Psoas muscle (tissue), 8 donors: ENCODE results near the gene PLCG2. TPM values are rescaled to one million over a fixed set of nuclear protein-coding genes. Genes with fewer than 3 reads are reported as not detected.

ENCODE experiments used
- ATAC-seq, 4 donors: fragments of 200-7000 bp; cut with Tn5 transposase; one replicate each; pipeline ENCODE4 v1.9.1; 2020; ENCODE audit warnings: moderate library complexity in 3 of 4, mild to moderate bottlenecking in 2 of 4
- DNase-seq, 2 donors: peaks; one replicate each; pipeline ENCODE4 v3.0.0-alpha.2; 2020
- H3K27ac ChIP-seq: fragments of 200-600 bp; one replicate; pipeline ENCODE4 v1.8.0; 2022
- H3K27me3 ChIP-seq, 3 donors: fragments of 200-600 bp in 1 of 3; one replicate each; pipeline versions ENCODE4 v1.6.1 to v1.8.0; 2013 to 2022; ENCODE audit warnings: low read length in 2 of 3, mild to moderate bottlenecking in 2 of 3, moderate library complexity in 1 of 3; ENCODE audit not compliant: insufficient read depth in 3 of 3
- H3K36me3 ChIP-seq, 2 donors: fragments of 200-600 bp in 1 of 2; one replicate each; pipeline versions ENCODE4 v1.6.1 to v1.8.0; 2013 to 2022; ENCODE audit warnings: low read depth in 1 of 2, mild to moderate bottlenecking in 1 of 2, moderate library complexity in 1 of 2; ENCODE audit not compliant: insufficient read depth in 1 of 2
- H3K4me1 ChIP-seq: fragments of 200-600 bp; one replicate; pipeline ENCODE4 v1.8.0; 2022
- H3K4me3 ChIP-seq: fragments of 200-600 bp; one replicate; pipeline ENCODE4 v1.8.0; 2022; ENCODE audit warnings: mild to moderate bottlenecking
- H3K9me3 ChIP-seq: fragments of 200-600 bp; one replicate; pipeline ENCODE4 v1.8.0; 2022
- WGBS, 3 donors: extraction: QIAGEN DNeasy Blood & Tissue Kit; methylation state at CpG; one replicate each; pipeline versions ENCODE4 v1.1.6 to v1.1.7; 2013; 5-methylcytosine and 5-hydroxymethylcytosine counted together
- intact Hi-C, 2 donors: fragments of 100-400 bp; cut with DNase I; formaldehyde crosslinking; loops; one replicate each; pipeline versions ENCODE4 v1.11.0 to v1.14.2; 2022
- polyA plus RNA-seq, 3 donors: library from polyadenylated mRNA; stranded (reverse); fragments of 200-250 nt; gene quantifications; one replicate each; pipeline ENCODE4 v1.2.3, GENCODE V29; 2013
- total RNA-seq, 4 donors: library from RNA; stranded (reverse); fragmentation: NEBNext Ultra II Directional in 2 of 4; extraction: Animal tissue kit (Norgen Biotek cat#: 25700) in 2 of 4; gene quantifications; one replicate each; pipeline versions ENCODE4 v1.2.1 to v1.2.4, GENCODE V29; 2021 to 2023
- TF ChIP-seq, protein P1 (sequence below): fragments of 200-600 bp; IDR thresholded peaks from one replicate; pipeline ENCODE4 v1.8.0; 2022; ENCODE audit warnings: antibody characterized with exemption
- donor health status: healthy with polysubstance abuse.
- donor health status: DM: no; HTN: no; CAD: no; lungs with moderate emphysema.
- donor health status: Bipolar disorder and iron deficiency.
- donor health status: healthy.
- donor health status: DM: yes; HTN: yes; CAD: no.
- donor health status: DM: no; HTN: no; CAD: no.
- donor health status: DM: no; HTN: no; CAD: no.
- donor health status: DM: yes; HTN: yes; CAD: no.

The PLCG2 gene
- total and polyA plus RNA-seq, 7 donors: 0.96 to 4.8 (median 2.5) TPM

DNA sequence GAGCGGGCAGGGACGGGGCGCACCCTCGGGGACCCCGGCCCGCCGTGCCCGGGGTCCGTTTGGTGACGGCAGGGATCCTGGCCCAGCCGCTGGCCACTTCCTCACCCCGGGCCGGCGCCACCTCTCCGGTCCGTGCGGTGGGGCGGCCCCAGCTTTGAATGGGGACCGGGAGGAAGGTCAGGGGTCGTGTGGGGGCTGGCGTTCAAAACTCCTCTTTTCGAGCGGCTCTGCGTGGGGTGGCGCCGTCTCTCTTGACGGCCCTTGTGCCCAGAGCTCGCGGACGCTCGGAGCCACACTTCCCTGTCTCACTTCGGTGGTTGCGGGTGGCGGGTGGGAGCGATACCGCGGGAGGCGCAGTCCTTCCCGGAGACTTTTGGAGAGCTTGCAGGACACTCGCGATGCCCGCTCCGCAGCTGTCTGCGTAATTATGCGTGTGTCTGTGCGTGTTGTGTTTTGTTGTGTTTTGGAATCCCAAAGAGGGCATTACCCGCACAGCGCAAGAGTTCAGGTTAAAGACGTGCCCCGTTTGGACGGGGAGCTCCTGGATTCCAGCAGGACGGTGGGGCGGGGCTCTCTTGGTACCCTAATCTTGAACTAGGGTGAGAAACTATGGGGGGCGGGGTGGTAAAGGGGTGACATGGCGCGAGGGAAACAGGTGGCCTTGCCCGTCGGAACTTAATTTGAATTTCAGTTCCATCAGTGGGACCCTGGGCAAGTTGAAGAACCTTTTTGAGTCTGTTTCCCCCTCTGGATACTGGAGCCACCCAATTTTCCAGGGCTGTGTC lies 637 bp downstream of the PLCG2 start:
- H3K27me3 ChIP-seq: peaks cover 0 to 29% (median 12%) of the 10 kb centered on the region in 3 donors
- intact Hi-C loops: no loop called here
- H3K9me3 ChIP-seq: no peaks in the 10 kb centered on the region
- H3K4me1 ChIP-seq: no peaks in the 10 kb centered on the region
- no peaks in the 10 kb centered on the region for H3K36me3 ChIP-seq
- ATAC-seq (peak in 1 of 4 donors; percentile 33), DNase-seq (peak; percentile 30 to 61)
- peak overlapping the region; percentile 65 for H3K4me3 ChIP-seq
- H3K27ac ChIP-seq: no peak overlapping the region
- 2 to 4% (median 3%) methylated on average over 39 to 58 of the region's 58 CpGs for WGBS, 3 donors
- TF ChIP-seq, protein P1, sequence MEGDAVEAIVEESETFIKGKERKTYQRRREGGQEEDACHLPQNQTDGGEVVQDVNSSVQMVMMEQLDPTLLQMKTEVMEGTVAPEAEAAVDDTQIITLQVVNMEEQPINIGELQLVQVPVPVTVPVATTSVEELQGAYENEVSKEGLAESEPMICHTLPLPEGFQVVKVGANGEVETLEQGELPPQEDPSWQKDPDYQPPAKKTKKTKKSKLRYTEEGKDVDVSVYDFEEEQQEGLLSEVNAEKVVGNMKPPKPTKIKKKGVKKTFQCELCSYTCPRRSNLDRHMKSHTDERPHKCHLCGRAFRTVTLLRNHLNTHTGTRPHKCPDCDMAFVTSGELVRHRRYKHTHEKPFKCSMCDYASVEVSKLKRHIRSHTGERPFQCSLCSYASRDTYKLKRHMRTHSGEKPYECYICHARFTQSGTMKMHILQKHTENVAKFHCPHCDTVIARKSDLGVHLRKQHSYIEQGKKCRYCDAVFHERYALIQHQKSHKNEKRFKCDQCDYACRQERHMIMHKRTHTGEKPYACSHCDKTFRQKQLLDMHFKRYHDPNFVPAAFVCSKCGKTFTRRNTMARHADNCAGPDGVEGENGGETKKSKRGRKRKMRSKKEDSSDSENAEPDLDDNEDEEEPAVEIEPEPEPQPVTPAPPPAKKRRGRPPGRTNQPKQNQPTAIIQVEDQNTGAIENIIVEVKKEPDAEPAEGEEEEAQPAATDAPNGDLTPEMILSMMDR: no peak

DNA sequence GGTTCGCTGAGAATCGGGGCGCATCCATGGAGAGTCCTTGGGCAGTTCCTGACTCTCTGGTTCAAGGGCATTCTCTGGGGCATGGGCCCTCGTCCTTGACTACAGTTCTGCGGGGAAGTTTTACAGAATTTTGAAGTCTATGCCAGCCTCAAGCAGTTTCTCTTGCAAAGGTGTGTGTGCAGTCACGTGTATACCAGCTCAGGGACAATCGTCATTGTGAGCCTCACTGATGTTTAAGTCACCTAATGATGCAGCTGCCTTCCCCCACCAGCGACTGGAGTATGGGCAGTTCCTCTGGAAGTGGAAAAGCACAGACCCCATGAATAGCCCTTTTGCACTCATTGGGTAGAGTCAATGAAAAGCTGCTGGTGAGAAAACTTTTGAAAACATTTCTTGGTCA lies 1.3 kb downstream of the PLCG2 start:
- TF ChIP-seq, protein P1: no peak
- Histone ChIP-seq H3K36me3 (no peaks in the 10 kb centered on the region), H3K4me1 (no peaks in the 10 kb centered on the region), H3K27ac (no peak overlapping the region), H3K9me3 (no peaks in the 10 kb centered on the region), H3K27me3 (peaks cover 0 to 29% (median 12%) of the 10 kb centered on the region in 3 donors), H3K4me3 (peak overlapping the region; percentile 65)
- no peak for ATAC-seq
- WGBS, 3 donors: 66 to 72% (median 70%) methylated on average over 8 of the region's 8 CpGs
- intact Hi-C loops: no loop called here
- DNase-seq: no peak

DNA sequence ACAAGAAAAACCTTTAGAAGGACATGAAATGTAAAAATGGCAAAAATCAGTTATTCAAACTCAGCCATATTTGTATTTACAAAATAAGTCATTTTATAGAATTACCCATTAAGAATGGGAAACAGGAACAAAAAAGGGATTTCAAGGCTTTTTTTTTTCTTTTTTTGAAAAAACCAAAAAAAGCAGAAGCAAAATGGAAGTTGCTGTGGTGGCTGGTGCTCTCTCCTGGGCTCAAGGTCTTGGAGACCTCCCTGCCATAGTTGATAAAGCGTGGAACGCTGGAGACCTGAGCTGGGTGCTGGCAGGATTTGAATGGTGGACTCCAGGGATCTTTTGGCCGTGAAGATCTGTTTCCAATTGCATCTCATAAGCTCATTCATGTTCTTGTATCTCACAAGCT lies 3.1 kb downstream of the PLCG2 start:
- Histone ChIP-seq H3K27me3 (peaks cover 0 to 29% (median 12%) of the 10 kb centered on the region in 3 donors), H3K27ac (no peak overlapping the region), H3K4me1 (no peaks in the 10 kb centered on the region), H3K4me3 (no peak overlapping the region), H3K36me3 (no peaks in the 10 kb centered on the region), H3K9me3 (no peaks in the 10 kb centered on the region)
- DNase-seq (no peak), ATAC-seq (no peak)
- TF ChIP-seq, protein P1: no peak
- WGBS, 3 donors: 68 to 82% (median 76%) methylated on average over 3 of the region's 3 CpGs
- intact Hi-C loops: no loop called here

DNA sequence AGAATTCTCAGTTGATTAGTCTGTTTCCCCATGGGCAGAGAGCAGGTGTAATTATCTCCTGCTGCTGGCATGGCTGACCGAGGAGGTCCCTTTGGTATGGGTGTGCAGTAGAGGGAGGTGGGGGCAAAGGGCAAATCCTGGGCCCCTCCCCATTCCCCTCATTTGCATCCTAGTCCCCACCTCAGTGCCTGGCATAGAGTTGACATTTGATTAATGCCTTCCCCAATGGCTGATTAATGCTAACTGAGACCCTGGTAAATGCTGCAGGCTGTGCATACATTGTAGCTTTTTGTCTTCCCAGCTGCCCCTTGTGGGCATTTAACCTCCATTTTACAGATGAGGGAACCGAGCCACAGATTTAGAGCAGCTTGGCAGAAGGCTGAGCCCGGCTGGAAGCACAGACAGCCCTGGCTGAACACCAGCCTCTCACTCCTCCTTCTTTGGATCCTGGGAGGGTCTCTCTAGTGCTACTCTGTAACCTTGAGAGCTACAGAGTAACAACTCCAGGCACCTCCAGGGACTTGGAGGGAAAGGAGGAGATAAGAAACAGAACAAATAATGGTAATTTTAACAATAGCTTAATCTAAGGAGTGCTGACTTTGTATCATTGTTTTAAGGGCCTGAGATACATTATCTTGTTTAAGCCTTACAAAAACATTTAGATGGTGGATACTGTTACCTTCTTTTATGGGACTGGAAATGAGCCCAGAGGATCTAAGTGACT lies 5.1 kb downstream of the PLCG2 start:
- H3K27ac ChIP-seq: no peak overlapping the region
- no peaks in the 10 kb centered on the region for H3K36me3 ChIP-seq
- intact Hi-C loops: no loop called here

More for the DNA sequence above, 5.1 kb downstream of the PLCG2 start:
- Histone ChIP-seq H3K9me3 (no peaks in the 10 kb centered on the region), H3K27me3 (peaks cover 0 to 21% (median 7%) of the 10 kb centered on the region in 3 donors), H3K4me3 (no peak overlapping the region), H3K4me1 (no peaks in the 10 kb centered on the region)
- TF ChIP-seq, protein P1: no peak
- DNase-seq (no peak), ATAC-seq (no peak)
- 19 to 33% (median 22%) methylated on average over 3 of the region's 3 CpGs for WGBS, 3 donors
